ENCODE results near the gene JADE1.
A peak's percentile ranks its signal among the peaks of the same experiment; 100 is the strongest.

The JADE1 gene

GRCh38 chr4:128809477-128810330 lies at the start of gene JADE1:
TSS of gene JADE1 (plus strand) at chr4:128809700. CDS start at chr4:128831759, 22,059 bp downstream.
- peak; percentile 81 to 83 for DNase-seq

- no peak for DNase-seq
Measured at GRCh38 chr4:128766781-128767180, 42.7 kb upstream of the JADE1 start.

DNA sequence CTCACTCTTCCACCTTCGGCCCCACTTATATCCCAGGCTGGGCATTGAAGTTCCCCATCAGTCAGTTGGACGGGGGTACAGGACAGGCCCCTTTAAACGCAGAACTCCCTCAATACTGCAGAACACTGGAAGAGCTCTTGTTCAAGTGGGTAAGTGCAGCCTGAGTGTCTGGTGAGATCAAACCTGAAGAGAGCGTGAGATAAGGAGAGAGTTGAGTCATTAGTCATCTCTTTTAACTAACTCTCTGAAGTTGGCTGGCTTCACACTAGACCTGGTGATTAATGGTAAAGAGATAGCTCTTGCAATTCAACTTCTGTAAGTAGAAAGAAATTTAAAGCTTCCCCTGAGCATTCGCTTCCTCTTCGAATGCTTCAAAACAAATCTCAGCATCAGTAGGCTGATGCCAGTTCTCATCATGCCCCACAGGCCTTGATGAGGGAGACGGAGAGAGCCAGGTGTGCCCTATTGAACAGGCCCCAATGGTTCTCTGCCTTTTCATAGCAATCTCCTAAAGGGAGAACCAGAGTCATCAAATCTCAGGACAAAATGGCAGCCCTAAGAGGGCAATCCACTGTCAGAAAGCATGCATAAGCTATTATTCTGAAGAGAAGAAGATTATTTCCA lies 41.0 kb upstream of the JADE1 start:
- DNase-seq = no peak

DNA sequence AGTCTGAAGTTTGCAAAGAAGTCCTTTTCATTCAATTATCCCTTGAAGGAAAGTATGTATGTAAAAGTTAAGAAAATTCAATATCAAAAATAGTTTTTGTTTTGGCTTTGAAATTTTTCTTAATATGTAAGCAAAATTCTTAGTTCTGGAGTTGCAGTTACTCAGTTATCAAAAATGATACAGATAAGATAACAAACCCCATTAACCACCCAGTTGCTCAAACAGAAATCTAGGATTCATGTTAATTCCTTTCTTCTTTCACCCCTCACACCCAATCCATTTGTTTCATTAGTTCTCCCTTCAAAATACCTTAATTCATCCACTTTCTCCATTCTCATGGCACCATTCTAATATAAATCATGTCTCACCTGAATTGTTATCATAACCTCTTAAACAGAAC lies 40.5 kb upstream of the JADE1 start:
- DNase-seq = no peak

GRCh38 chr4:128770807-128771206 lies 38.7 kb upstream of the JADE1 start:
- DNase-seq = no peak

GRCh38 chr4:128775477-128775876 lies 34.0 kb upstream of the JADE1 start:
- DNase-seq = no peak

- DNase-seq = no peak
Measured at GRCh38 chr4:128775916-128776315, 33.6 kb upstream of the JADE1 start.

GRCh38 chr4:128776794-128777216 lies 32.7 kb upstream of the JADE1 start:
- DNase-seq = no peak

- DNase-seq = no peak
Measured at GRCh38 chr4:128780688-128781087, 28.8 kb upstream of the JADE1 start.

GRCh38 chr4:128782076-128782715 lies 27.3 kb upstream of the JADE1 start:
- DNase-seq = peak in 1 of 2 donors; percentile 7

DNA sequence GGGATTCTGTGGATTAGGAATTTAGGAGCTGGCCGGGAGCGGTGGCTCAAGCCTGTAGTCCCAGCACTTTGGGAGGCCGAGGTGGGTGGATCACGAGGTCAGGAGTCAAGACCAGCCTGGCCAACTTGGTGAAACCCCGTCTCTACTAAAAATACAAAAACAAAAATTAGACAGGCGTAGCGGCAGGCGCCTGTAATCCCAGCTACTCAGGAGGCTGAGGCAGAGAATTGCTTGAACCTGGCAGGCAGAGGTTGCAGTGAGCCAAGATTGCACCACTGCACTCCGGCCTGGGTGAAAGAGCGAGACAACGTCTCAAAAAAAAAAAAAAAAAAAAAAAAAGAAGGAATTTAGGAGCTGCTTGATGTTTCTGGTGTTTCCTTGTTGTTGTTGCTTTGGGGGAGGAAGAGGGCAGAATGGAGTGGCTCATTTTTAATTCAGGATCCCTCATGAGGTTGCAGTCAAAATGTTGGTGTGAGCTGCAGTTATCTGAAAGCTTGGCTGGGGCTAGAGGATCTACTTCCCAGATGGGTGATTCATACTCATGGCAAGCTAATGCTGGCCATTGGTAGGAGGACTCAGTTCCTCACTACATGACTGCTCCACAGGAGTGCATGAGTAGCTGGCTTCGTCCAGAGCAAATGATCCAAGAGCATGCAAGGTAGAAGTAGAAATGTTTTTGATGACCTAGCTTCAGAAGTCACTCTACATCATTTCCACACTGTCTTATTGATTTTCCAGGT lies 26.5 kb upstream of the JADE1 start:
- no peak for DNase-seq

DNA sequence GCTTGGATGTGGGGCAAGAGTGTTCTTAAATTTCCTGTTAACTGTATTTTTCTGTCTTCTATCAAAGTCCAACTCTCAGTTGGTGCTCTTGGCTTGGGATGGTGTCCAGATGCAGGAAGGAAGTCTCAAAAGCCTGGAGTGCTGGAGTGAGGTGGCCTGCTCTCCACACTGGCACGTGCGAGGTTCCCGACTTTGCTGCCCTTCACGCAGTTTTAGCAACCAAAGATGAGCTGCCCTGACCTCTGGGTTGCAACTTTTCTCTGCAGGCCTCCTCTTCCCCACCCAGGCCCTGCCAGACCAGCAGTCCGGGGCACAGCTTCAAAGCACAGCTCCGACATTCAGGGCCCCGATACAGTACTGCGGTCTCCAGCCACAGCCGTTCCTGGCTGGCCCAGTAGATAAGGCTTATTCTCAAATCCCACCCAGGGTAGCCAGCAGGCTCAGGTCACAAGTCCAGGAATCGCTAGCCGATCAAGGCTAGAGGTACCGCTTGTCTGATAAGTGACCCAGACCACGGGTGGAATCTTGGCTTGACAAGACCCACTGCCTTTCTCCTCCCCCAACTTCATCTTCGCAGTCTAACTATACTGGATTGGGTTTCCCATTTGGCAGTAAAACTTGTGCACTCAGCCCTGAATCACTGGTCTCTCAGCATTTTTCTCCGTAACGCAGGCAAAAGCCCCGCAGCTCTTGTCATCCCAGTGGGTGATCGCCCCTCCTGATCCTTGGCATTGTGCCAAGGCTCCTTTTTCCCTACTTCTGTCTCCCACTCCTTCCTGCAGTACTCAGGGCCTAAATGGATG lies 21.8 kb upstream of the JADE1 start:
- DNase-seq = no peak

GRCh38 chr4:128793859-128794672 lies 15.4 kb upstream of the JADE1 start:
- no peak for DNase-seq

- no peak for DNase-seq
Measured at GRCh38 chr4:128796934-128797333, 12.6 kb upstream of the JADE1 start.

DNA sequence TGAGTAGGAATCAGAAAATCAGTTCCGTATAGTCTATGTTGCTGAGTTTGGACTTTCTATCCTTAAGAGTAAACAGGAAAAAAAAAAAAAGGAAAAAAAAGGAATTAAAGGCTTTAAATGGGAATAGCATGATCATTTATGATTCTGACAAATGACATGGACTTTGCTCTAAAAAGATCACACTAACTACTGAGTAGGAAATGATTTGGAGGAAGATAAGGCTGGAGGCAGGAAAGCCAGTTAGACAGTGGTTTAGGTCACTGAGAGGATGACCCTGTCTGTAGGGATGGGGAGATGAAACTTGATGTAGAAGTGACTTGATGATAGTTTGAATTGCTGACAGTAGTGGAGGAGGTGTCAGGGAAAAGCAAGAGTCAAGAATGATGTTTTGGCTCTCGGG lies 9.2 kb upstream of the JADE1 start:
- no peak for DNase-seq

- DNase-seq = no peak
Measured at GRCh38 chr4:128800701-128801284, 8.7 kb upstream of the JADE1 start.

DNA sequence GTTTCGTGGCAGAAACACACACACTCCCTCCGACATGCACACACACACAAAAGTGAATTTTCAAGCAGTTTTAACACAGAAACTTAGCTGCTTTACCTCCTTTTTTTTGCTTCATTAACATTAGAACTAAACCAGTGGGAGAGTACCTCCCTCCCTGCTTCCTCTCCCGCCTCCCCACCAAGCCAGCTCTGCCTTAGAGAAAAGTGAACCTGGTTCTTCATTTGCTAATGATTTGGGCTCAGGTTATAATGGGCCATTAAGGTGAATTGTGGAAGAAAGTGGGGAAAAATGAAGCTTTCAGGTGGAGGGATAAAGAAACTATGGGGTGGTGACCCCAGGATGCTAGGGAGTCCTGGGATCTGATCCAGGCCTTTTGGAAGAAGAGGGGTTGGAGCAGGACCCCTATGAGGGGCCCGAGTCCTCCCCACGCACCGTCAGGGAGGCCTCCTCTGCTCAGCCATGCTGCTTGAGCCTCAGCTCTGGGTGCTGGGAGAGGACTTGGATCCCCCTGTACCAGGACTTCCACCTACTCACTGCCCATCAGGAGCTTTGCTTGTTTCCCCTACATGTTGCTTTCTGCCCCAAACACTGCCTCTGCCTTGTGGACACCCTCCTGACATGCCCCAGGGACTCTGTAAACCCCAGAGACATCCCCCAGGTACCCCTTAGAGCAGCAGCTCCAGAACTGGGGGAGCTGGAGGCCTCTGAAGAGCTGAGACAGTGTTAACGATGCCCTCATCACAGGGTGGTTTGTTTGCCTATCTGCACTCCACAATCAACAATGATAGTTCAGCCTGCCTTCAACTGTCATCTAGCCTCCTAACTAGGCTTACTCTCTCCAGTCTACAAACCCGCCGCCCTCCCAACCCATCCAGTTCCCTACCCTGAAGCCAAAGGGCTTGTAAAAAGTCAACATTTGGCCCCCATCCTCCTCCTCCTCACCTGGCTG lies 6.5 kb upstream of the JADE1 start:
- no peak for DNase-seq

DNA sequence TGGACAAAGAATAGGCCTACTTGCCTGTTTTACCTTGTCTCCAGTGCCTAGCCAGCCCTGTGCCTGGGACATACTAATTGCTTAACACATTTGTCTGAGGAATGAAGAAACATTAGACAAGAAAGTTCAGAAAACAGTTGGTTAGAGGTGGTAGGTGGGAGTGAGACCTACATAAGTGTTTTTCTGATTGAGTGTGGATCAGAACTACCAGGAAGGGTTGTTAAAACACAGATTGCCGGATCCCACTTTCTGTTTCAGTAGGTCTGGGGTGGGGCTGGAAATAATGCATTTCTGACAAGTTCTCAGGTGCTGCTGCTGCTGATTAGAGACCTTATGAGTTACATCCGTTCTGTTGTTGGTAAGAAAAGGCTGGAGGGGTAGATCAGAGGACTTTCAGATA lies 5.7 kb upstream of the JADE1 start:
- no peak for DNase-seq

GRCh38 chr4:128810331-128810870 lies 901 bp downstream of the JADE1 start:
- DNase-seq = peak; percentile 7 to 16

Measured in stimulated activated CD4-positive, alpha-beta T cell treated with anti-CD3 and anti-CD28 coated beads, Interleukin-2, amount 100 ng/mL, for 48 hours (primary cell).